LNCAP (cell line): ENCODE results near the gene IL22RA2.

Experiments used
- TF ChIP-seq, protein P1 (sequence below): fragments of 450-650 bp; IDR thresholded peaks from 2 replicates; pipeline ENCODE4 v1.5.1; 2017; ENCODE audit warnings: mild to moderate bottlenecking

The IL22RA2 gene

DNA sequence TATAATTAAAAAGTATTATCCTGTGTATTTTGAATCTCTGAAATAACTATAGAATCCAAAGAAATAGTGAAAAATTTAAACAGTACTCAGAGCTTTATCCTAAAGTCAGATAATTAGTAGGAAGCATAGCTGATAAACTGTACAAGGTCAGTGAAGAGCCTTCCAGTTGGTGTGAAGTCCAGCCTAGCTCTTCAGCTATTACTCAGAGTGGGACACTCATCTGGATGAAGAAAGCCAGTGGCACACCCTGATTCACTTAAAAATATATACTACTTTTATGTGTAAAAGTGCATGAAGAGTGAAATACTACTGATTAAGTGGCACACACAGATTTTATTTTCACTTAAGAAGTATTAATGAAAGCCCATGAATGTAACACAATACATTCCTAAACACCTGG is 42.7 kb upstream of the IL22RA2 start:
- TF ChIP-seq, protein P1, sequence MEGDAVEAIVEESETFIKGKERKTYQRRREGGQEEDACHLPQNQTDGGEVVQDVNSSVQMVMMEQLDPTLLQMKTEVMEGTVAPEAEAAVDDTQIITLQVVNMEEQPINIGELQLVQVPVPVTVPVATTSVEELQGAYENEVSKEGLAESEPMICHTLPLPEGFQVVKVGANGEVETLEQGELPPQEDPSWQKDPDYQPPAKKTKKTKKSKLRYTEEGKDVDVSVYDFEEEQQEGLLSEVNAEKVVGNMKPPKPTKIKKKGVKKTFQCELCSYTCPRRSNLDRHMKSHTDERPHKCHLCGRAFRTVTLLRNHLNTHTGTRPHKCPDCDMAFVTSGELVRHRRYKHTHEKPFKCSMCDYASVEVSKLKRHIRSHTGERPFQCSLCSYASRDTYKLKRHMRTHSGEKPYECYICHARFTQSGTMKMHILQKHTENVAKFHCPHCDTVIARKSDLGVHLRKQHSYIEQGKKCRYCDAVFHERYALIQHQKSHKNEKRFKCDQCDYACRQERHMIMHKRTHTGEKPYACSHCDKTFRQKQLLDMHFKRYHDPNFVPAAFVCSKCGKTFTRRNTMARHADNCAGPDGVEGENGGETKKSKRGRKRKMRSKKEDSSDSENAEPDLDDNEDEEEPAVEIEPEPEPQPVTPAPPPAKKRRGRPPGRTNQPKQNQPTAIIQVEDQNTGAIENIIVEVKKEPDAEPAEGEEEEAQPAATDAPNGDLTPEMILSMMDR: no peak

DNA sequence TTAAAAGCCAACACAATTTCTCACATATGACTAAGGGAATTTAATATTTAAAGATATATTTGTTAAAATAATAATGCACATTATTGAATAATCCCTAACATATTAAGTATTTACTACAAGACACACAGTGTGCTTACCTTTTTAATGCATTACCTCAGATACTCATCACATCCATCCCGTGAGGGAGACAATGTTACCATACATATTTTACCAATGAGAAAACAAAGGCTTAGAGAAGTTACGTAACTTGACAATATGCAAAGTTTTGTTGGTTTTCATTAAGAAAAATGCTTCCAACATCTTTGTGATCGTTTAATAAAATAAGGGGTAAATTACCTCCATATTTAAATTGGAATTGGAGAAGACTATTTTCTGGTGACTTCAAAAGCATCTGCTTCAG is 41.5 kb upstream of the IL22RA2 start:
- TF ChIP-seq, protein P1: no peak

DNA sequence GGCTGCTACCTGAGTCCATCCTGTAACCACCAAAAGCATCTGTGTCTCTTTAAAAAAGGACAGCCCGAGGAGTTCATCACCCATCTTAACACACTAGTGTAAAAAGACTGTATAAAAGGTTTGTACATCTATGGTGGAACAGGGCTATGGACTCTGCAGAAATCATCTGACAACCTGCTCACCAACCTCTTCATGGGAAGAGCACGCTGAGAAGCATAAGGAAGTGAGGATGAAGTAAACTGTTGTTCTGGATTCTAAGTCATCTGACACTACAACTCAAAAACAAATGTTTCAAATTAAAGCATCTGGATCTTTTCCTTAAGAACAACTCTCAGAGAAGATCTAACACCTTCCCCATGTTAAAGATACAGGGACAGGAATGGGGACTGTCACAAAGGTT is 40.4 kb upstream of the IL22RA2 start:
- TF ChIP-seq, protein P1: no peak

DNA sequence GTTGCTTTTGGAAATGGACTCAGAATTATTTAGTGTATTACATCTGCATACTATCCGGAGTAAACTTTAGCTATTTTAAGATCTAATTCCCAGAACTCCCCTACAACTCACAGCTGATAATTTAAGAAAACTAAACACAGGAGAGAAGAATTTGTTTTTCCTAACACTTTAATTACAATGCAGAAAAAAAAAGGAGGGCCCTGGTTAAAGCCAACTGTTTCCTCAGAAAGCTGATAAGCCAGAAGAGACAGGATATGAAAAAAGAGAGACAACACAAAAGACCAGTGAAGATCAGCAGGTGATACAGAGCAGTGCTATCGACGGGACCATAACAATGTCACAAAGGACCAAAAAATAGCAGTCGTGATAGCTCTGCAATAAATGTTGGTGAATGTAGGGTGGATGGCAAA is 39.9 kb upstream of the IL22RA2 start:
- TF ChIP-seq, protein P1: no peak

DNA sequence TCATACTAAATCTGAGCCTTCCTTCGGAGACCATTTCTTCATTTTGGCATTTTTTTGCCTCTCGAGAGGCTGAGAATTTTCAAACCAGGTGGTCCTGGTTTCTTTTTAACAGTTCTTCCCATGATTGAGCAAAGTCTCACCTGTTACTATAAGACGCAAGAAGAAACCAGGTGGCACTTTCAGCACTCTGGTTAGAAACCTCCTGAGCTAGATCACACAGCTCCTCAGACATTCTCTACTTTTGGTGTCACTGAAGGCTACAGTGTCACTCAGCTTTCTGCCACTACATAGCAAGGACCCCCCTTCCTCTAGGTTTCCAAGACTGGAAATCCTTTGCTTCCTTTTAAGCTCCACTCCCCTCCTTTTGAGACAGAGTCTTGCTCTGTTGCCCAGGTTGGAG is 38.5 kb upstream of the IL22RA2 start:
- TF ChIP-seq, protein P1: no peak

DNA sequence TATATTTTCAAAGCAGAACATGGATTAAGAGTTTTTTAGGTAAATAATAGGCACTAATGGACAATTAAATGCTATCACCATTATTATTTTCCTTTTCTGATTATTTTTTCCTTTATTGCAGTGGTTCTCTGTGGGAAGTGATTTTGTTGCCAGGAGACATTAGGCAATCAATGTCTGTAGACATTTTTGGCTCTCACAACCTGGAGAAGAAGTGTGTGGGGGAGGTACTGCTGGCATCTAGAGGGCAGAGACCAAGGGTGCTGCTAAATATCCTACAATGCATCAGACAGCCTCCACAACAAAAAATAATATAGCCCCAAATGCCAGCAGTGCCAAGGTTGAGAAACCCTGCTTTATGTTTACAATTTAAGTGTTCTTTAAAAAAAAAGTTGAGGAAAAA is 37.5 kb upstream of the IL22RA2 start:
- TF ChIP-seq, protein P1: no peak

DNA sequence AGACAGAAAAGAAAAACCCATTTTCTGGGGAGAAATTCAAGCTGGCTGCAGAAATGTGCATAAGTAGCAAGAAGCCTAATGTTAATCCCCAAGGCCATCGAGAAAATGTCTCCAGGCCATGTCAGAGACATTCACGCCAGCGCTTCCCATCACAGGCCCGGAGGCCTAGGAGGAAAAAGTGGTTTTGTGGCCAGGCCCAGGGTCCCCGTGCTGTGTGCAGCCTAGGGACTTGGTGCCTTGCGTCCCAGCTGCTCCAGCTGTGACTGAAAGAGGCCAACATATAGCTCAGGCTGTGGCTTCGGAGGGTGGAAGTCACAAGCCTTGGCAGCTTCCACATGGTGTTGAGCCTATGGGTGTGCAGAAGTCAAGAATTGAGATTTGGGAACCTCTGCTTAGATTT is 34.8 kb upstream of the IL22RA2 start:
- TF ChIP-seq, protein P1: no peak

DNA sequence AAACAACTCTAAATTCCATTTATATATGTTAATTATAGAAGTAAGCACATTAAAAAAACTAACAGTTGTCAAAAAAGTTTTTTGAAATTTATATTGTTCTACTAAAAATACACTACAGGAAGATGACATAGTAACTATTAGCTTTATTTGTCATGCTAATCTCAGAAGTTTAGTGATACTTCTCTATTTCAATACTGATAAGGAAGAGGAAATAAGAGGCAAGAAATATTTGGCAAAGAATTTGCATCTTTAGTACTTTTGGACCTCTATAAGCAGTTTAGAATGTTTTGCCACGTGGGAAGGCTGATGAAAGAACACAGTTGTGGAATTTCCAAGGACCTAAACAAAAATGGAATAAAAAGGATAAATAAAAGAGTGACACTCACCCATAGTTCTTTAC is 33.1 kb upstream of the IL22RA2 start:
- TF ChIP-seq, protein P1: no peak
